ENCODE results near the gene MMP13. TPM values are rescaled to one million over a fixed set of nuclear protein-coding genes. Genes with fewer than 3 reads are reported as not detected.

The MMP13 gene
- polyA plus RNA-seq, 1 donor = 0.07 TPM

- Histone ChIP-seq H3K36me3 (ENCODE audit: control insufficient read depth, insufficient read depth, low read length) (no peaks in the 10 kb centered on the region), H3K4me3 (ENCODE audit: low read length) (no peak overlapping the region), H3K9me3 (ENCODE audit: control insufficient read depth, low read depth, low read length) (no peaks in the 10 kb centered on the region), H3K27ac (ENCODE audit: low read length) (no peak overlapping the region), H3K4me1 (ENCODE audit: control insufficient read depth, insufficient read depth, low read length) (peaks cover 50% of the 10 kb centered on the region), H3K27me3 (ENCODE audit: control insufficient read depth, insufficient read depth, low read length) (no peaks in the 10 kb centered on the region)
- DNase-seq = no peak
Measured at GRCh38 chr11:102927624-102927990, 27.9 kb downstream of the MMP13 start.

DNA sequence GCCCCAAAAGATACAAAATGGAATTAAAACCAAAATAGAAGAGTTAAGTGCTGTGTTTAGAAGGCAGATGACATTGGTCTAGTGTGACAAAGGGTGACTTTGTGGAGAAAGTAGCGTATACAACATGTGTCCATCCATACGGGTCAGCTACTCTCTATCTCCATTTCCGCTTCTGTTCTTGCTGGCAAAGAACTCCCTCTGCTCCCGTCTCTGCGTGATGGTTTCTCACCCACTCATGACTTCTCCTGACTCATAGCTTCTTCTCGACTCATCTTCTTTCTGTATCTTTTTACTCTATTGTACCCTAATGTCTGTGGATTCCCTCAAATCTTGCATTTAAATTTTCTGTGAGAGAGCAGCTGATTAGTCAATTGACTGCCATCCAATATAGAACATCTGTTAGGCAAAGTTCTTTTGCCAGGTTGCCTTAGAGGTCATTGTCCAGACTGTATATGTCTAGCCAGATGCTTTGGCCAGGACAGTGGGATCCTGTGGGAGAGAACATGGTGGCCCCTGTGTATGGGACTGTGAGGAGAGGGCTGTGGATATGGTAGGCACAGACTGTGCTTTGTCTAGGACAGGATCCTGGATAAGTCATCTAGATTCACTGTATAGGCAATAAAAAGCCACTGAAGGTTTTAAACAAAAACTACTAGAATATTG, 28.4 kb downstream of the MMP13 start:
- Histone ChIP-seq H3K36me3 (ENCODE audit: control insufficient read depth, insufficient read depth, low read length) (no peaks in the 10 kb centered on the region), H3K4me1 (ENCODE audit: control insufficient read depth, insufficient read depth, low read length) (peaks cover 48% of the 10 kb centered on the region), H3K4me3 (ENCODE audit: low read length) (no peak overlapping the region), H3K27ac (ENCODE audit: low read length) (no peak overlapping the region), H3K27me3 (ENCODE audit: control insufficient read depth, insufficient read depth, low read length) (no peaks in the 10 kb centered on the region), H3K9me3 (ENCODE audit: control insufficient read depth, low read depth, low read length) (no peaks in the 10 kb centered on the region)
- 98% methylated on average over 6 of the region's 6 CpGs for WGBS (ENCODE audit: insufficient coverage, low lambda C conversion rate)
- DNase-seq = no peak

DNA sequence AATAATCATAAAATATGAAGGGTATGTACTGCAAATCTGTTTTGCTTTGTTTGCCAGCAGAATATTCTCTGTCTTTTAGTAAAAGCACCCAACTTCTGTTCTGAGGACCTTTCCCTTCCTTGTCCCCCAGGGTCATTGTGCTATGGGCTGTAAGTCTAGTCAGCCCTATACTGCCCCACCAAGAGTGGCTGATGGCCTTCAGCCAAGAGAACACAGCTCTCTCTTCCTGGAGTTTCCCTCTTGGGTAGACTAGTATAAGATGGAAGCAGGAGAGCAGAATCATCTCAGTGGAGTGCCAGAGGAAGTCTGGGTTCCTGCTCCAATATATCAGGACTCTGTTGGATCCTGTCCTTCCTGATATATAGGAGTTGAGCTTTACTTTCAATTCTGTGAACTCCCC, 29.0 kb downstream of the MMP13 start:
- no peak overlapping the region for H3K4me3 ChIP-seq (ENCODE audit: low read length)
- no peak overlapping the region for H3K27ac ChIP-seq (ENCODE audit: low read length)
- no peaks in the 10 kb centered on the region for H3K9me3 ChIP-seq (ENCODE audit: control insufficient read depth, low read depth, low read length)
- H3K4me1 ChIP-seq (ENCODE audit: control insufficient read depth, insufficient read depth, low read length) = peaks cover 44% of the 10 kb centered on the region
- DNase-seq = no peak
- H3K36me3 ChIP-seq (ENCODE audit: control insufficient read depth, insufficient read depth, low read length) = no peaks in the 10 kb centered on the region
- no peaks in the 10 kb centered on the region for H3K27me3 ChIP-seq (ENCODE audit: control insufficient read depth, insufficient read depth, low read length)

DNA sequence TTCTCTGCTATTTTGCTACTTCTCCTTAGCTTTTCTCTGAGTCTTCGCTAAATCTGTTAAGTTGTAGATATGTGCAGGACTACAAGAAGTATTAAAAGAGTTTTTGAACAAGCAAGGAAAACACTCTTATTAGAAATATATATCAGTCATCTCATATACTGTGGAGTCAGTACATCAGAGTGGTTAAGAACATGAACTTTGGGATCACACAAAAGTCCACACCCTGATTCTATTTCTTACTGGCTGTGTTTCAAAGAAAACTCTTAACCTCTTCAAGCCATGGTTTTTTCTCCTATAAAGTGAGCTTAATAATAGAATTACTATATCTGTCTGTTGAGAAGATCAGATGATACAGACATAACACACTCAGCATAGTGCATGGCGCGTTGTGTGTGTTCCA, 29.5 kb downstream of the MMP13 start:
- Histone ChIP-seq H3K9me3 (ENCODE audit: control insufficient read depth, low read depth, low read length) (no peaks in the 10 kb centered on the region), H3K4me1 (ENCODE audit: control insufficient read depth, insufficient read depth, low read length) (peaks cover 38% of the 10 kb centered on the region), H3K27me3 (ENCODE audit: control insufficient read depth, insufficient read depth, low read length) (no peaks in the 10 kb centered on the region), H3K4me3 (ENCODE audit: low read length) (no peak overlapping the region), H3K36me3 (ENCODE audit: control insufficient read depth, insufficient read depth, low read length) (no peaks in the 10 kb centered on the region), H3K27ac (ENCODE audit: low read length) (no peak overlapping the region)
- 90% methylated on average over 2 of the region's 3 CpGs for WGBS (ENCODE audit: insufficient coverage, low lambda C conversion rate)
- DNase-seq = no peak

- no peak for DNase-seq
Measured at GRCh38 chr11:102924851-102925380, 30.6 kb downstream of the MMP13 start.

DNA sequence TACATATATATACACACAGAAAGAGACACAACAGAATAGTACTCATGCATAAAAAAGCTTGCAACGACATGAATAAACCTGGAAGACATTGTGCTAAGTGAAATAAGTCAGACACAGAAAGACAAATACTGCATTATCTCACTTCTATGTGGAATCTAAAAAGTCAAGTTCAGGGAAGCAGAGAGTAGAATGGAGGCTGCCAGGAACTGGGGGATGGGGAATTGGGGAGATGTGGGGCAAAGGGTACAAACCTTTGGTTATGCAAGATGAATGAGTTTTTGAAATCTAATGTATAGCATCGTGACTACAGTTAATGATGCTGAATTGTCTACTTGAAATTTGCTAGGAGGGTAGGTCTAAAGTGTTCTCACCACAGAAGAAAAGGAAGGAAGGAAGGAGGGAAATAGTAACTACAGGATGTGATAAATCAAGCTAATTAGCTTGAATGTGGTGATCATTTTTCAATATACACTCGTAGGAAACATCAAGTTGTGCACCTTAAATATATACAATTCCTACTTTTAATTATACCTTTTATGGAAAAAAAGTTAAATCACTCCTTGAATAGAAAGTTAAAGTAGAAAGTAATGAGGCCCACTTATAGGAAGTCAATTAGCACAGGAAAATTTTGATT, 33.8 kb downstream of the MMP13 start:
- no peaks in the 10 kb centered on the region for H3K9me3 ChIP-seq (ENCODE audit: control insufficient read depth, low read depth, low read length)
- no peak overlapping the region for H3K4me3 ChIP-seq (ENCODE audit: low read length)
- no peak for DNase-seq
- no peak overlapping the region for H3K27ac ChIP-seq (ENCODE audit: low read length)
- peaks cover 9% of the 10 kb centered on the region for H3K4me1 ChIP-seq (ENCODE audit: control insufficient read depth, insufficient read depth, low read length)
- no peaks in the 10 kb centered on the region for H3K27me3 ChIP-seq (ENCODE audit: control insufficient read depth, insufficient read depth, low read length)
- no peaks in the 10 kb centered on the region for H3K36me3 ChIP-seq (ENCODE audit: control insufficient read depth, insufficient read depth, low read length)
- 80% methylated on average over 2 of the region's 3 CpGs for WGBS (ENCODE audit: insufficient coverage, low lambda C conversion rate)

More at GRCh38 chr11:102924851-102925380, 30.6 kb downstream of the MMP13 start:
- H3K36me3 ChIP-seq (ENCODE audit: control insufficient read depth, insufficient read depth, low read length) = no peaks in the 10 kb centered on the region
- no peak overlapping the region for H3K4me3 ChIP-seq (ENCODE audit: low read length)
- 90% methylated on average over 2 of the region's 6 CpGs for WGBS (ENCODE audit: insufficient coverage, low lambda C conversion rate)
- no peaks in the 10 kb centered on the region for H3K27me3 ChIP-seq (ENCODE audit: control insufficient read depth, insufficient read depth, low read length)
- H3K4me1 ChIP-seq (ENCODE audit: control insufficient read depth, insufficient read depth, low read length) = peaks cover 32% of the 10 kb centered on the region
- no peak overlapping the region for H3K27ac ChIP-seq (ENCODE audit: low read length)
- no peaks in the 10 kb centered on the region for H3K9me3 ChIP-seq (ENCODE audit: control insufficient read depth, low read depth, low read length)

DNA sequence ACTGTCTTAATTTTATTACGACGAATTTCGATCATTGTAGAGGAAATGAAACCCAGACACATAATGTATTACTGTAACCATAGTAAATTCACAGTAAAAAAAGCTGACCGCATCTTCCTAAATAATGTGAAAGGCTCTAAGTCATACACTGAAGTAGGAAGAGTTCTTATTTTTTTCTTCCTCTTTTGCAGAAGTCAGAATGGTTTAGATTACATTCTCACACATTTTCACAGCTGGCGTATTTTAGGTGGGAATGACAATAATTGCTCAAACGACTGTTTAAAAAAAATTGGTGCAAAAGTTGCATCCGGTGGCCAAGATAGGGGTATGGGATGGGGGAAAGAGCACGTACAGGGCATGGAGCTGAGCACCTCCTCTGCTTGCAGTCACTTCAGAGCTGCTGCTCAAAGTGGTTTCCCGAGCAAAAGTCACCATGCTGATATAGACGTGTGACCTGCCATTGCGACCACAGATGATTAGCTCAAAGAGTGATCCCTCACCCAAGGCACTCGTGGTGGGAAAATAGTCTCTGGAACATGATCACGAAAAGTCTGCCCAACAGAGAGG, 35.3 kb downstream of the MMP13 start:
- H3K9me3 ChIP-seq (ENCODE audit: control insufficient read depth, low read depth, low read length) = no peaks in the 10 kb centered on the region
- H3K4me1 ChIP-seq (ENCODE audit: control insufficient read depth, insufficient read depth, low read length) = no peaks in the 10 kb centered on the region
- no peak overlapping the region for H3K4me3 ChIP-seq (ENCODE audit: low read length)
- WGBS (ENCODE audit: insufficient coverage, low lambda C conversion rate) = 85% methylated on average over 2 of the region's 13 CpGs
- H3K36me3 ChIP-seq (ENCODE audit: control insufficient read depth, insufficient read depth, low read length) = no peaks in the 10 kb centered on the region
- no peaks in the 10 kb centered on the region for H3K27me3 ChIP-seq (ENCODE audit: control insufficient read depth, insufficient read depth, low read length)
- H3K27ac ChIP-seq (ENCODE audit: low read length) = no peak overlapping the region
- DNase-seq = no peak

DNA sequence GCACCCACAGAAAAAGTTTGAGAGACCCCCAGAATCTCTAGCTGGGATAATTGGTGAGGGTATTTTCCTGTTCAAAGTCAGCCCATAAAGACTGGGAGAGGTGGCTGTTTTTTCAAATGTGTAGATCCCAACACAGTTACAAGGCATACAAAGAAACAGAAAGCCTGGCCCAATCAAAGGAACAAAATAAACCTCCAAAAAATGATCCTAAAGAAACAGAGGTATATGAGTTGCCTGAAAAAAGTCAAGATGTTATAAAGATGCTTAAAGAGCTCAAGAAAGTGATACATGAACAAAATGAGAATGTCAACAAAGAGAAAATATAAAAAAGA, 40.5 kb downstream of the MMP13 start:
- Histone ChIP-seq H3K9me3 (ENCODE audit: control insufficient read depth, low read depth, low read length) (no peaks in the 10 kb centered on the region), H3K4me1 (ENCODE audit: control insufficient read depth, insufficient read depth, low read length) (peaks cover 3% of the 10 kb centered on the region), H3K4me3 (ENCODE audit: low read length) (no peak overlapping the region), H3K27me3 (ENCODE audit: control insufficient read depth, insufficient read depth, low read length) (no peaks in the 10 kb centered on the region), H3K27ac (ENCODE audit: low read length) (no peak overlapping the region), H3K36me3 (ENCODE audit: control insufficient read depth, insufficient read depth, low read length) (no peaks in the 10 kb centered on the region)
- DNase-seq = no peak

DNA sequence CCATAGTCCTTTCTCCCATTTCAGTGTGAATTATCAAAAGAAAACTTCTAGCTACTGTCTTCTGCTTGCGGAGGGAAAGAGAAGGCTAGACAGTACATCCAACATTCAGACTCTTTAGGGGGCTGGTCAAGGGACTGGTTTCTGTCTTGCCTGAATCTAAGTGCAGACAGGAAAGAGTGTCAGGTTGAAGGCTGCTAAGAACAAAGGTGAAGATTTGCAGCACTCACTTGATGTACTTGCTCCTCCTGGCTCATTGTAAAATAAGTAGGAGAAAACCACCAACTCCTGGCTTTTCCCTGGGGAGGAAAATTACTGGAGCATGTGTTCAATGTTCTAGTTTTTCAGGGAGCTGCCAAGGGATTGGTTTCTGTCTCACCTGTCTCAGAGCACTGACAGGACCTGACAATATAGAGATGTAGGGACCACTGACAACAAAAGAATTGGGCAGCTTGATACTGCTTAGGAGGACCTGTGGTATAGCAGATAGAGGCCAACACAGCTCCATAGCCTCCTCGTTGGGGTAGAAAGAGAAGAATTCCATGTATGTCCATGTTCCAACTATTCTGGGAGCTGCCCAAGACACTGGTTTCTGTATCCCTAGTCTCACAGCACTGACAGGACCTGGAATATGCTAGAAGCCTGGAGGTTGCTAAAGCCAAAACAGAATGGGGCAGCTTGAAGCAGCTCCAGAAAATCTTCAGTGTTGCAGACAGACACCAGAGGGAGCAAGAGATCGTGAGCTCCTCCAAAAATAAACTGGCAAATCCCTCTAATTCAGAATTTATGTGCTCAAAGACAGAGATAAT, 41.1 kb downstream of the MMP13 start:
- H3K9me3 ChIP-seq (ENCODE audit: control insufficient read depth, low read depth, low read length) = no peaks in the 10 kb centered on the region
- DNase-seq = no peak

GRCh38 chr11:102912482-102912830, 43.1 kb downstream of the MMP13 start:
- Histone ChIP-seq H3K4me1 (ENCODE audit: control insufficient read depth, insufficient read depth, low read length) (peaks cover 3% of the 10 kb centered on the region), H3K27me3 (ENCODE audit: control insufficient read depth, insufficient read depth, low read length) (no peaks in the 10 kb centered on the region), H3K4me3 (ENCODE audit: low read length) (no peak overlapping the region), H3K36me3 (ENCODE audit: control insufficient read depth, insufficient read depth, low read length) (no peaks in the 10 kb centered on the region), H3K27ac (ENCODE audit: low read length) (no peak overlapping the region), H3K9me3 (ENCODE audit: control insufficient read depth, low read depth, low read length) (no peaks in the 10 kb centered on the region)
- DNase-seq = no peak
- no CpG with 5 or more reads among the region's 2 CpGs for WGBS (ENCODE audit: insufficient coverage, low lambda C conversion rate)

More for the DNA sequence above, 41.1 kb downstream of the MMP13 start:
- H3K36me3 ChIP-seq (ENCODE audit: control insufficient read depth, insufficient read depth, low read length) = no peaks in the 10 kb centered on the region
- WGBS (ENCODE audit: insufficient coverage, low lambda C conversion rate) = no CpG with 5 or more reads among the region's 3 CpGs
- no peaks in the 10 kb centered on the region for H3K27me3 ChIP-seq (ENCODE audit: control insufficient read depth, insufficient read depth, low read length)
- H3K4me3 ChIP-seq (ENCODE audit: low read length) = no peak overlapping the region
- H3K27ac ChIP-seq (ENCODE audit: low read length) = no peak overlapping the region
- H3K4me1 ChIP-seq (ENCODE audit: control insufficient read depth, insufficient read depth, low read length) = peaks cover 3% of the 10 kb centered on the region

Data from large intestine (tissue), 3 donors.